ENCODE measurements around the gene JADE1. TPM values are rescaled to one million over a fixed set of nuclear protein-coding genes. Genes with fewer than 3 reads are reported as not detected.

The JADE1 gene
- polyA plus RNA-seq, 4 donors, result 6.2 to 27.3 (median 12.7) TPM

DNA sequence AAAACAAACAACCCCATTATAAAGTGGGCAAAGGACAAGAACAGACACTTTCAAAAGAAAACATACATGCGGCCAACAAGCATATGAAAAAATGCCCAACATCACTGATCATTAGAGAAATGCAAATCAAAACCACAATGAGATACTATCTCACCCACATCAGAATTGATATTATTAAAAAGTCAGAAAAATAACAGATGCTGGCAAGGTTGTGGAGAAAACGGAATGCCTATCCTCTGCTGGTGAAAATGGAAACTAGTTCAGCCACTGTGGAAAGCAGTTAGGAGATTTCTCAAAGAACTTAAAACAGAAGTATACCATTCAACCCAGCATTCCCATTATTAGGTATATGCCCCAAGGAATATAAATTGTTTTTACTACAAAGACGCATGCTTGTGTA is 112.5 kb downstream of the JADE1 start:
- Histone ChIP-seq H3K27me3 (ENCODE audit: control insufficient read depth in 3 of 3, insufficient read depth in 3 of 3, low read length in 3 of 3) (no peaks in the 10 kb centered on the region), H3K9me3 (ENCODE audit: control insufficient read depth in 2 of 2, insufficient read depth in 1 of 2, low read depth in 1 of 2, low read length in 1 of 2) (no peaks in the 10 kb centered on the region), H3K27ac (ENCODE audit: low read depth in 1 of 3, low read length in 2 of 3) (no peak overlapping the region), H3K4me3 (ENCODE audit: low read depth in 1 of 3, low read length in 3 of 3) (no peak overlapping the region), H3K4me1 (ENCODE audit: control insufficient read depth in 3 of 3, insufficient read depth in 2 of 3, low read depth in 1 of 3, low read length in 2 of 3) (no peaks in the 10 kb centered on the region), H3K36me3 (ENCODE audit: control insufficient read depth in 3 of 3, insufficient read depth in 2 of 3, low read depth in 1 of 3, low read length in 3 of 3) (peaks cover 0 to 1% (median 0%) of the 10 kb centered on the region in 3 donors)
- FAIRE-seq, result no peak
- WGBS, 3 donors, result 93 to 98% (median 96%) methylated on average over 3 of the region's 3 CpGs
- DNase-seq, result no peak

Measured in small intestine (tissue), 7 donors.